ENCODE results near the gene ANKRD17.

- TF ChIP-seq CTCF (IDR thresholded peaks at IDR 0.05) (no peak), POLR2A (IDR thresholded peaks at IDR 0.05) (no peak)
Measured at GRCh38 chr4:73281396-73281795, 22.8 kb upstream of the ANKRD17 start.

All from right lobe of liver (tissue), 4 donors.